GM13977 (cell line): ENCODE results near the gene BCL11A.
A peak's percentile ranks its signal among the peaks of the same experiment; 100 is the strongest.

Experiments
- DNase-seq: peaks from one replicate; pipeline ENCODE4 v3.0.0; 2012; ENCODE audit warnings: low spot score
- CTCF ChIP-seq: IDR thresholded peaks from 2 replicates; pipeline ENCODE4 v1.5.1; 2012; ENCODE audit warnings: mild to moderate bottlenecking, control low read depth; ENCODE audit not compliant: insufficient read depth; ENCODE audit errors: extremely low read depth, missing control alignments
- in situ Hi-C: fragments of 300-500 bp; cut with MboI; formaldehyde crosslinking; loops from one replicate; pipeline ENCODE4 v1.12.0; 2022; ENCODE audit warnings: low sequenced_read_pairs, low pct_unique_long_range_greater_than_20kb, mixed read lengths, inconsistent platforms; ENCODE audit not compliant: unreplicated experiment

The BCL11A gene

GRCh38 chr2:60565472-60565871 lies 12.0 kb upstream of the BCL11A start:
- DNase-seq = no peak
- TF ChIP-seq CTCF = peak; percentile 43
- in situ Hi-C loops = loop anchor here (25.0 kb wide), 2 partner anchors 1278 to 1528 kb away; no protein-coding TSS in a partner anchor

GRCh38 chr2:60560734-60561644 lies 7.5 kb upstream of the BCL11A start:
- TF ChIP-seq CTCF = peak; percentile 49
- in situ Hi-C loops = loop anchor here (25.0 kb wide), 2 partner anchors 1274 to 1524 kb away; no protein-coding TSS in a partner anchor
- peak; percentile 48 for DNase-seq

GRCh38 chr2:60559880-60560279 lies 6.4 kb upstream of the BCL11A start:
- no peak for DNase-seq
- in situ Hi-C loops = loop anchor here (25.0 kb wide), 2 partner anchors 1273 to 1523 kb away; no protein-coding TSS in a partner anchor
- no peak for TF ChIP-seq CTCF

- no peak for TF ChIP-seq CTCF
- in situ Hi-C loops = loop anchor here (25.0 kb wide), 2 partner anchors 1271 to 1521 kb away; no protein-coding TSS in a partner anchor
- DNase-seq = no peak
Observed at GRCh38 chr2:60558536-60558935, 5.1 kb upstream of the BCL11A start.

GRCh38 chr2:60557486-60557864 lies 4.0 kb upstream of the BCL11A start:
- TF ChIP-seq CTCF = no peak
- no peak for DNase-seq
- in situ Hi-C loops = loop anchor here (25.0 kb wide), 2 partner anchors 1270 to 1520 kb away; no protein-coding TSS in a partner anchor

GRCh38 chr2:60556576-60557485 lies 3.4 kb upstream of the BCL11A start:
- no peak for DNase-seq
- in situ Hi-C loops = loop anchor here (25.0 kb wide), 2 partner anchors 1270 to 1520 kb away; no protein-coding TSS in a partner anchor
- no peak for TF ChIP-seq CTCF
